Measurements from ENCODE around the gene MPV17L2.

MPV17L2 gene

DNA sequence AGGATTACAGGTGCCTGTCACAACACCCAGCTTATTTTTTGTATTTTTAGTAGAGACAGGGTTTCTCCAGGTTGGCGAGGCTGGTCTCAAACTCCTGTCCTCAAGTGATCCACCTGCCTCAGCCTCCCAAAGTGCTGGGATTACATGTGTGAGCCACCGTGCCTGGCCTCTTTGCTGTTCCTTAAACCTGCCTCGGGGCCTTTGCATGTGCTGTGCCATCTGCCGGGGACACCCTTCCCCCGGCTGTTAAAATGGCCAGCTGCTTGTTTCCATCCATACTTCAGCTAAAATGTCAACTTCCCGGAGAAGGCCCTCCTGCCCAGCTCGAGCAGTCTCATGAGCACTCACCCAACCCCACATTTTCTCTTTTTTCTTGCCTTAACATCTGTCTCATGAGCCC, 52.3 kb downstream of the MPV17L2 start:
- DNase-seq (ENCODE audit: low spot score): no peak

All from hematopoietic multipotent progenitor cell treated with erythropoietin and hydrocortisone succinate and interleukin-3 and kit ligand, for 17 days (in vitro differentiated cells).